GM19372 (cell line): ENCODE measurements around the gene RFWD3.
"Not testable (repeated sequence)": the region's sequence is repeated elsewhere in the genome, so short reads cannot be mapped to it uniquely, and the experiment has no call there.

Source experiments
- ATAC-seq: cut with Tn5 transposase; IDR thresholded peaks from one replicate; pipeline ENCODE4 v1.9.1; 2021; ENCODE audit warnings: mild to moderate bottlenecking, low read depth, moderate library complexity; ENCODE audit not compliant: unreplicated experiment

The RFWD3 gene

DNA sequence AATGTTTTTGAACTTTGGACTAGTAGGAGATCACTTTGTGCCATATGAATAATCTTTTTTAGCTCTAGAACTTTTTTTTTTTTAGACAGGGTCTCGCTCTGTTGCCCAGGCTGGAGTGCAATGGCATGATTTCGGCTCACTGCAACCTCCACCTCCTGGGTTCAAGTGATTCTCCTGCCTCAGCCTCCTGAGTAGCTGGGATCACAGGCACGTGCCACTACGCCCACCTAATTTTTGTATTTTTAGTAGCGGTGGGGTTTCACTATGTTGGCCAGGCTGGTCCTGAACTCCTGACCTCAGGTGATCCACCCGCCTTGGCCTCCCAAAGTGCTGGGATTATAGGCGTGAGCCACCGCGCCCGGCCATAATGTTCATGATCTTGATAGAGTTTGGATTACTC, 2.2 kb upstream of the RFWD3 start:
- ATAC-seq, result not testable (repeated sequence)

- no peak for ATAC-seq
Observed at GRCh38 chr16:74667255-74667700, 601 bp upstream of the RFWD3 start.

- ATAC-seq, result no peak
Observed at GRCh38 chr16:74666010-74666421, 661 bp downstream of the RFWD3 start.

GRCh38 chr16:74661064-74661463, 5.6 kb downstream of the RFWD3 start:
- ATAC-seq, result no peak

DNA sequence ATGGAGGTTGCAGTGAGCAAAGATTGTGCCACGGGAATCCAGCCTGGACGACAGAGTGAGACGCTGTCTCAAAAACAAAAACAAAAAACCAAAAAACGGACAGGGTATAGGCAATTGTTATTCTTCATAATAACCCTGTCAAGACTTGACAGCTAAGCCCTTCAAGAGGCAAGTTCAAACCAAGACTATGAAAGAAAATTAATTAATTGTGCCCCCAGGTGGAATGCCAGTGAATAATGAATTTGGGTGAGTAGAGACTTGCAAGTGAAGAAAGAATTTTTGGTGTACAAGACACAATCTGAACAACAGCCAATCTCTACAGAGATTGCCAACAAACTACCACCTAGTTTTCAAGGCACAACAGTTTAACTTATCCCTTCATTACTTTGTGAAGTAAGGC, 6.3 kb downstream of the RFWD3 start:
- ATAC-seq, result no peak

DNA sequence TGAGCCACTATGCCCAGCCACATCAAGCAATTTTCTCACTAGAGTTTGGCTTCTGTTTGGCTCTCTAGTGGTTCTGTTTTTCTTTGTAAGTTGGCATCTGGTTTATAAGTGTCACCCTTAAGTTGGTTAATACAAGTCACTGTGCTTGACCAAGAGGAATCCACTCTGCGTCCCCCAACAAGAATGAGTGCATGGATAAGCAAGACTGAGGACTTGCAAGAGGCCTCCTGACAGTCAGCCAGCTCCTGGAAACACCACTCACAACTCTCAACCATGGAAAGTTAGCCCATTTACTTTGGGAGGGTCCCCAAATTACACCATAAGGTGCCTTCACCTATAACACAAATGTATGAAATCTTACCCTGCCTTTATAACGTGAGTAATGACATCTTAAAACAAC, 7.6 kb downstream of the RFWD3 start:
- no peak for ATAC-seq

- no peak for ATAC-seq
Observed at GRCh38 chr16:74657870-74658642, 8.6 kb downstream of the RFWD3 start.

GRCh38 chr16:74654536-74655050, 12.1 kb downstream of the RFWD3 start:
- no peak for ATAC-seq

DNA sequence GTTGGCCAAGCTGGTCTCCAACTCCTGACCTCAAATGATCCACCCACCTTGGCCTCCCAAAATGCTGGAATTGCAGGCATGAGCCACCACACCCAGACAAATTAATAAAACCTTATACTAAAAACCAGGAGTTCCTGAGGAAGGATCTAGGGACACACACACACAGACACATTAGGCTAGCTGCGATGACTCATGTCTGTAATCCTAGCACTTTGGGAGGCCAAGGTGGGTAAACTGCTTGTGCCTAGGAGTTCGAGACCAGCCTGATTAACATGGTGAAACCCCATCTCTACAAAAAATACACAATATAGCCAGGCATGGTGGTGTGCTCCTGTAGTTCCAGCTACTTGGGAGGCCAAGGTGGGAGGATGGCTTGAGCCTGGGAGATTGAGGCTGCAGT, 13.8 kb downstream of the RFWD3 start:
- not testable (repeated sequence) for ATAC-seq

- ATAC-seq, result no peak
Observed at GRCh38 chr16:74652249-74652648, 14.4 kb downstream of the RFWD3 start.

- no peak for ATAC-seq
Observed at GRCh38 chr16:74651841-74652240, 14.8 kb downstream of the RFWD3 start.

GRCh38 chr16:74650966-74651567, 15.6 kb downstream of the RFWD3 start:
- no peak for ATAC-seq

- ATAC-seq, result no peak
Observed at GRCh38 chr16:74649839-74650504, 16.7 kb downstream of the RFWD3 start.

DNA sequence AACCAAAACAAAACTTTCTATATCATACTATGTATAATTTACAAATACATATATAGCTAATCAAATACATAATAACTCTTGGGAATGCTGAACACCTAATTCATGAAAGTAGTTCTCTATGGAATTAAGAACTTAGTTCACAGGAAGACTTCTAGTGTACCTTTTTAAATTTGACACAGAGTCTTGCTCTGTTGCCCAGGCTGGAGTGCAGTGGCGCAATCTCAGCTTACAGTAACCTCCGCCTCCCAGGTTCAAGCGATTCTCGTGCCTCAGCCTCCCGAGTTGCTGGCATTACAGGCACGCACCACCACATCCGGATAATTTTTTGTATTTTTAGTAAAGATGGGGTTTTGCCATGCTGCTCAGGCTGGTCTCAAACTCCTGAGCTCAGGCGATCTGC, 24.7 kb downstream of the RFWD3 start:
- no peak for ATAC-seq

- ATAC-seq, result no peak
Observed at GRCh38 chr16:74637742-74638453, 28.8 kb downstream of the RFWD3 start.

DNA sequence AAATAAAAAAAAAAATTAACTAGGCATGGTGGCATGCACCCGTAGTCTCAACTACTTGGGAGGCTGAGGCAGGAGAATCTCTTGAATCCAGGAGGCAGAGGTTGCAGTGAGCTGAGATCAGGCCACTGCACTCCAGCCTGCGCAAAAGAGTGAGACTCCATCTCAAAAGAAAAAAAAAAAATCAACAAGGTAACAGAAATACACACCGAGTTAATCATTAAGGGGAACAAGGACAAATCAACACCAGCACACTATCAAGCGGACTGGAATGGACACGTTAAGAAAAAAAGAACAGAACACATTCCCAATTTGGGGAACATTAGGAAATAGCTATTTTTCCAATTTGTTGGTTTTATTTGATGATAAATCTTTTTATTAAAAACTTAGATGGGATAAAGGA, 31.4 kb downstream of the RFWD3 start:
- ATAC-seq, result no peak

GRCh38 chr16:74633686-74634085, 33.0 kb downstream of the RFWD3 start:
- ATAC-seq, result no peak

GRCh38 chr16:74627506-74628220, 39.0 kb downstream of the RFWD3 start:
- no peak for ATAC-seq

DNA sequence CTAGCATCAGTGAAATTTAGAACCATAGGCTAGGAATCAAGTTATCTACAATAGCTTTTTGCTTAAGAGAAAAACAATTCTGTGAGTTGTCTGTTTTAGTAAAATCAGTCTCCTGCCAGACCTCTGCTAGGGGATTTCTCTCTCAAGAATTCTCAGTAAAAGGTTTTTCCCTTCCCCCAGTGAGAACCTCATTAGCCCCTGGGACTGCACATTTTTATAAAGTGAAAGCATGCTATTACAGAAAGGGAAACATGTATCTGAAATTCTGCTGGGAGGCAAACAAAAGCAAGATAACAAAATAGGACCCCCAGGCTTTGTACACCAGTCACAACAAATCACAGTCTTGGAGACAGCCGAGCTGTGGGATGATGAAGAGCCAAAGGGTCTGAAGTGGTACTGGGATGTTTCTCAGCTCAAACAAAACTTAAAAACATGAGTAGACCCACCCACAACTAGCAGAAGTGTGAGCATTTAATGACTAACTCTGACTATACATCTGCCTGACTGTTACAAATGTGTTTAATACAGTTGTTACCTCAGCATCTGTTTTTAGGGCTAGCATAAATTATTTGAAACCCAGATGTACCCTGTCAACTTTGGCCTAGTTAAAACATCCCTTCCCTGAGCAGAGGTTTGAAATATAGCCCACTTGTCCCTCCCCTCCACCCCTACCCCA, 39.8 kb downstream of the RFWD3 start:
- no peak for ATAC-seq
